Upper lobe of left lung (tissue), 6 donors: ENCODE results near the gene SCART1. TPM values are rescaled to one million over a fixed set of nuclear protein-coding genes. Genes with fewer than 3 reads are reported as not detected.

Experiments
- total RNA-seq, 6 donors: library from RNA; depleted of rRNA in 4 of 6; stranded (reverse); fragments of >200 nt in 4 of 6; gene quantifications; one replicate each; pipeline versions ENCODE4 v1.1.0 to v1.2.1, GENCODE V29; 2016 to 2021
- donor health status: DM: no; HTN: no; CAD: no; lungs with moderate emphysema.
- donor health status: DM: no; HTN: yes; CAD: no; lungs with severe emphysema.

Gene SCART1
- total RNA-seq, 6 donors from 2014 or later: 1.1 to 31.4 (median 3.4) TPM

Other genes starting within 250 kb of the SCART1 start
- gene UTF1, start 223.7 kb upstream of the SCART1 start, total RNA-seq: under 1 TPM in 2 of 6 donors, not detected in 4; 0.26 to 0.37 TPM
- 10 to 100 TPM in 1 of 6 donors, 1 to 10 TPM in 5; 1.7 to 11.5 (median 4.4) TPM for gene VENTX, start 216.1 kb upstream of the SCART1 start, total RNA-seq
- gene ADAM8, start 177.1 kb upstream of the SCART1 start, total RNA-seq: 10 to 100 TPM; 10.4 to 93.2 (median 32.9) TPM
- gene TUBGCP2, start 145.1 kb upstream of the SCART1 start, total RNA-seq: 100 to 1,000 TPM in 1 of 6 donors, 10 to 100 TPM in 5; 41.7 to 106 (median 56.3) TPM
- 10 to 100 TPM; 12.6 to 44.2 (median 33.0) TPM for gene ZNF511, start 145.0 kb upstream of the SCART1 start, total RNA-seq
- gene CALY, start 117.0 kb upstream of the SCART1 start, total RNA-seq: 1 to 10 TPM in 1 of 6 donors, not detected in 5; 7.4 TPM
- not detected for gene PRAP1, start 106.6 kb upstream of the SCART1 start, total RNA-seq
- gene FUOM, start 95.9 kb upstream of the SCART1 start, total RNA-seq: 10 to 100 TPM; 15.4 to 37.5 (median 26.0) TPM
- gene ECHS1, start 80.6 kb upstream of the SCART1 start, total RNA-seq: 10 to 100 TPM; 32.5 to 69.6 (median 53.2) TPM
- 10 to 100 TPM in 3 of 6 donors, 1 to 10 TPM in 3; 4.7 to 24.1 (median 10.3) TPM for gene PAOX, start 74.7 kb upstream of the SCART1 start, total RNA-seq
- 100 to 1,000 TPM in 1 of 6 donors, 10 to 100 TPM in 5; 21.0 to 155 (median 40.8) TPM for gene MTG1, start 59.8 kb upstream of the SCART1 start, total RNA-seq
- gene SPRN, start 29.3 kb upstream of the SCART1 start, total RNA-seq: under 1 TPM in 1 of 6 donors, not detected in 5; 0.20 TPM
- gene CYP2E1, start 73.4 kb downstream of the SCART1 start, total RNA-seq: 10 to 100 TPM in 1 of 6 donors, 1 to 10 TPM in 2, under 1 TPM in 1, not detected in 2; 0.91 to 17.8 (median 1.6) TPM
- 10 to 100 TPM in 1 of 6 donors, 1 to 10 TPM in 1, not detected in 4; 1.0 to 21.0 TPM for gene SYCE1, start 111.6 kb downstream of the SCART1 start, total RNA-seq
- gene FRG2B, start 172.8 kb downstream of the SCART1 start, total RNA-seq: not detected